ENCODE results near the gene C1QL1.

C1QL1 gene

DNA sequence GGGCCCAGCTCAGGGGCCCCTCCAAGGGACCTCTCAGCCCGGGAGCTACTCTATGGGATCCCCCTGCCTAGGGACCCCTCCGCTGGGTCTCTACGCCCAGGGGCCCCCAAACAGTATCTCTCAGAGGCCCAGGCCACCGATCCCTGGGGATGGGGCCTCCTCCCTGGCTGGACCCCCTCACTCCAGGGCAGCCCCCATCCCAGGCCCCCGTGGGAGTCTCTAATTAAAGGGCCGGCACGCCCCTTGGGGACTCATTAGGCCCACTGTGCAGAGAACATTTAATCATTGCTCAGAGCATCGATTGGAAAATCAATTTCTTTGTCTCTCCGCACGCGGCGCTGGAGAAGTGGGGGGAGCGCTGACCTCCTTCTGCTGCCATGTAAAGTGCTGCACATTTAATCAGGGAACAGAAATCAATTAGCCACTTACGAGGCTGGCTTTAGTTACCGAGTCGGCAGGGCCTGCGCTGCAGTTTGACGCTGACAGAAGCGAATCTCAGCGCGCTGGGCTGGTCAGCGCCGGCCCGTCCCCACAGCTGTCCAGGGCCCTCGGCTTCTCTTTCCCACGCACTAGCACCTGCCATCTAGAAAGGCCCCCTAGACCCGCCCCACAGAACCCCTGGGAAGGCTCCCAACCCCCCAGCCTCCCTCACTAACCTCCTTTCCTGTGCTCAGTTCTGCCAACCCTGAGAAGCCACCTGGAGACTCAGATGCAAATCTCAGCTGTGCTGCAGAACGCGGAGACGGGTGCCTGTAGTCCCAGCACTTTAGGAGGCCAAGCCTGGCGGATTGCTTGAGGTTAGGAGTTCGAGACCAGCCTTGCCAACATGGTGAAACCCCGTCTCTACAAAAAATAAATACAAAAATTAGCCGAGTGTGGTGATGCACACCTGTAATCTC is 20.2 kb upstream of the C1QL1 start:
- DNase-seq (ENCODE audit: low read depth): no peak

DNA sequence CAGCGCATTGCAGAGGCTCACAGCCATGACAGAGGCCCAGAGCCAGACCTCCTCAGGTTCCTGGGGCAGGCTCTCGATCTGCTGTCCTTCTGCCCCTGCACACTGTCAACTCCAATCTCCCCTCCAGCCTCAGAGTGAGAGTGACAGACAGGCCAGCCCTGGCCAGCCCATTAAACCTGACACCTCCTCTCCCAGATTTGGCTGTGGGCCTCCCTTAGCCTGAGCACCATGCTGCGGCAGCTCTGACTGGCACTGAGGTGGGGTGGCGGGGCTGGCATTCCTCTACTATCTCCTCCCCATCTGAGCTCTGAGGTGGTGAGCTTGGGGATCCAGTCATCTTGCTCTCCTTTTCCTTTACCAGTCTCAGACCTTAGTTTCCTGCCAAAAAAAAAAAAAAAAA is 15.5 kb upstream of the C1QL1 start:
- no peak for DNase-seq (ENCODE audit: low read depth)

DNA sequence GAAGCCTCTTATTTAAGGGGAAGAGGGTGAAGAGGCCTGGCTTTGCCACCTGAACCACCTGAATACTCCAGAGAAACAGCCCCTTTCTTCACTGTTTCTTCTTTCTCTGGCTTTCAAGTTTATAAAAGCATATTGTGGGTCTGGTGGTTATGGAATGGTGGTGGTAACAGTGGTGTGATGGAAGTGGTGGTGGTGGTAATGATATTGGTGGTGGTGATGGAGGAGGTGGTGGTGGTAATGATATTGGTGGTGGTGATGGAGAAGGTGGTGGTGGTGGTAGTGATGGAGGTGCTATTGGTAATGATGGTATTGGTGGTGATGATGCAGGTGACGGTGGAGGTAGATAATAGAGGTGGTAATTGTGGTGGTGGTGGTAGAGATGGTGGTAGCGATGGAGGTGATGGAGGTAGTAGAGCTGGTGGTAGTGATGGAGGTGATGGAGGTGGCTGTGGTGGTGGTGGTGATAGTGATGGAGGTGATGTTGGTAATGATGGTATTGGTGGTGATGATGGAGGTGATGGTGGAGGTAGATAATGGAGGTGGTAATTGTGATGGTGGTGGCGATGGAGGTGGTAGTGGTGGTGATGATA is 14.1 kb upstream of the C1QL1 start:
- DNase-seq (ENCODE audit: low read depth): no peak

DNA sequence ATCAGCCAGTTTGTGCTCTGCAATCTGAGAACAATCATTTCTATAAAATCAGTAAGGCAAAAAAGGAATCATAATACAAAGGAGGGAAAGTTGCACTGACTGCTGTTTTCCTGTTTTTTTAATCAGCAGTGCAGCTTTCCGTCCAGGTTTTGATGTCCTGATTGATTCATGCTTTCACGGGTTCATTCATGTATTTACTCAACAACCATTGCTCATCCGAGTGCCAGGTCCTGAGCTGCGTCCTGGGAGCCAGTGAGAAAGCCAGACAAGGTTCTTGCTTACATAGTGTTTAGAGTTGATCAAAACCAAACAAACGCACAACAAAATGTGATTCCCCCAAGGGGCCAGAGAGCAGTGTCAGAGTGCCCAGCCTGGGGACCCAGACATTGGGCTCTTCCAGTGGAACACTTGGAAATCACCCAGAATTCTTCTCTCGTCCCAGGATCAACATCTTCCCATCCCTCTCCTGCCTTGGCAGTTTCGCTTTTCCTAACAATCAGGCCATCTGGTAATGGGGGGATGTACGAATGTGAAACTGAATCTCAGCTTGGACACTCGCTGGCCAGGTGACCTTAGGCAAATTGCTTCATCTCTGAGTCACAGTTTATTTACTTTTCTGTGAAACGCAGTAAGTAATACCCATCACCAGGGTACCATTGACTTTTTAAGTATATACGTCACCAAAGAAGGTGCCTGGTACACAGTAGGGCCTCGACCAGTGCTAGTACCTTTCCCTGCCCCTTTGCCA is 13.3 kb upstream of the C1QL1 start:
- DNase-seq (ENCODE audit: low read depth): peak; percentile 88

DNA sequence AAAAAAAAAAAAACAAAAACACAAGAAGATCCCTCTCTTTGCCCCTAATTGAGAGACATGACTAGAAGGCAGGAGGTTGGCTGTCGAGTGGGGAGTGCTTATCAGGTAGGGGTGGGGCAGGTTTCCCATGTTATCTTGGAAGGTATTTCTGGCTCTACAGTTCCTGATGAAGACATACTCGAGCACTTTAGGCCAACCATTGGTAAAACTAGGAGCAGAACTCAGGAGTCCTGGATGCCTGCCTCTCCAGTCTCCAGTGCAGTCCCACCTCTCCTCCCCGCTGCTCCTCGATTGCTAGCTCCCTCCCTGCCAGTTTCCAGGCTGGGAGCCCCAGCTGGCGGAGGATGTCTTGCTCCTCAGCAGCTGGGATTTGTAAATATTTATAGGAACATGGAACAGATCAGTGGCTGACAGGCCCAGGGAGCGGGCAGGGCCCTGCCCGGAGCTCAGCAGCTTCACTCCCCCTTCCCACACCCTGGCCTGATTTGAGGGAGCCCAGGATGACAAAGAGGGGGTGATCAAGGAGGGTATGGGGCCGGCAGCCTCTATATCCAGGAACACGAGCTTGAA is 11.4 kb upstream of the C1QL1 start:
- DNase-seq (ENCODE audit: low read depth): no peak

DNA sequence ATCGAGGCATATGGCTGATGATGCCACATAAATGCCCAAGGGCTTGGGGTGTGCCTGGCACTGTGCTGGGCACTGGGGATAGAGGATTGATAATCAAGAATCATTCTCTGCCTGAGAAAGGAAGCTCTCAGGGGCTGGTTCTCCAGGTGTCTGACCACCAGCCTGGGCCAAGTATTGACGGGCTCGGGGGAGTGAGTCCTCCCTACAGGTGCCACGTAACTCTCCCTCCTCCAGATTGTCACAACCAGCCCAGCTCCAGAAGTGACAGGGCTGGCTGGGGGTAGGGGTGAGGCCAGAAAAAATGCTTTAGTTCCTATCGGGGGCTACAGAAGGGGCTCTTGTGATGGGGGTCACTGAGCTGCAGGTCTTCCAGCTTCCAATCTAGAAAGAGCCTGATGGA is 10.7 kb upstream of the C1QL1 start:
- no peak for DNase-seq (ENCODE audit: low read depth)

DNA sequence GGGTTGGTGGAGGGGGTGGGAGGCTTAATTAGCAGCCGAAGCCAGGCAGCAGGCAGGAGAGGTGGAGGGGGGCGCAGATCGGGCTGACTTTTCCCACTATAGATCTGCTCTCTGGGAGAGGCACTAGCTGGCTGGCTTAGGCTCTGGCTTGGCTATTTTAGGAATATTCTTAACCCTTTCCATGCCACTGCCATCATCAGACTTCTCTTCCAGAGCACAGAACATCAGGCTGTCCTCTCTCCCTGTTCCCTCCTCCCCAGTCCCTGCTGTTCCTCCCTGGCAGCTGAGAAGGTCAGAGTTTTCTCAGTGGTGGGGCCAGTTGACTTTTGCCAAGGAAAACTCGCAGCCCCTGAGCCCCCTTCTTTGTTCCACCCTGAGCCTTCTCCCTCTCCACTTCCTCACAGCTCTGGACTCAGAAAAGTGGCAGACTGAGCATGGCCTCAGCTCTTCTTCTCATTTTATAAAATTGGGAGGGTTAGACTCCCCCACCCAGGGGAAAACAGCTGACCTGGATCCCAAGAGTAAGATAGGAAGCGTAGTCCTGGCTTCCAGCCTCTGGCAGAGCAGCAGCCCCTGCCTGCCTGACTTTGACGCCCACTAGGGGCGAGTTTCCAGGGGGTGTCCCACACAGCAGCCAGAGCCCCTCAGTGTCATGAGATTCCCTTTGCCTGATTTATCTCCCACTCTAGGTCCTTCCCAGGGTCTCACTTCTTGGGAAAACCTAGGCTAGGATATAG is 9.9 kb upstream of the C1QL1 start:
- no peak for DNase-seq (ENCODE audit: low read depth)

DNA sequence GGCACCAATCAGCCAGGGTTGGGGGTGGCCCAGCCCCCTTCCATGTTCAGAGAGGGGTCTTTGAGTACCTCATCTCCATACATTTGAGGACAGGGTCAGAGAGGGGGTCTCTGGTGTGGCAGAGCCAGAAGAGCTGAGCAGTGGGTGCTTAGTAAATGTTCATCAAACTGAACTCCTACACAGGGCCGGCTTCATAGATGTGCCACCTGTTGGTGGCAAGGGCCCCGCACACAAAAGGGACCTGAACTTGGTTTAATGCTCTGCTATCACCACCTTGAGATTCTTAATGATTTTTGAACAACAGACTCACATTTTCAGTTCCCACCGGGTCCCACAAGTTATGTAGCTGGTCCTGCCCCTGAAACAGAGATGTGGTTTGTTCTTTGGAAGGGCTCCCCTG is 9.0 kb upstream of the C1QL1 start:
- no peak for DNase-seq (ENCODE audit: low read depth)

DNA sequence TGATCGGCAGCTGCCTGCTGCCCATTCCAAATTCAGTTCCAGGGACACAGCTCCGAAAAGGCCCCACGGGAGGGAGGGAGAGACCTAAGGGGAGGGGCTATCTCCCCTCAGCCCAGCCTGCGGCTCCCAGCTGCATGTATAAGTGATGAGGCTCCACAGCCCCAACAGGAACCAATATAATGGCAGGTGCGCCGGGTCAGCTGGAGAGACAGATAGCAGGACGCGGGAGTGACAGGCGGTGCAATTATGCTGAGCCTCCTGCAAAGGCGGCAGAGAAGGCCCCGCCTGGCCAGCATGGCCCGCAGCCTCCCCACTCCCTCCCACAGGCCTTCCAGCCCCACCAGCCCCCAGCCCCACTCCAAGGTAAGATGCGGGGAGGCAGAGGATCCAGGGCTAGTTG is 8.1 kb upstream of the C1QL1 start:
- no peak for DNase-seq (ENCODE audit: low read depth)

DNA sequence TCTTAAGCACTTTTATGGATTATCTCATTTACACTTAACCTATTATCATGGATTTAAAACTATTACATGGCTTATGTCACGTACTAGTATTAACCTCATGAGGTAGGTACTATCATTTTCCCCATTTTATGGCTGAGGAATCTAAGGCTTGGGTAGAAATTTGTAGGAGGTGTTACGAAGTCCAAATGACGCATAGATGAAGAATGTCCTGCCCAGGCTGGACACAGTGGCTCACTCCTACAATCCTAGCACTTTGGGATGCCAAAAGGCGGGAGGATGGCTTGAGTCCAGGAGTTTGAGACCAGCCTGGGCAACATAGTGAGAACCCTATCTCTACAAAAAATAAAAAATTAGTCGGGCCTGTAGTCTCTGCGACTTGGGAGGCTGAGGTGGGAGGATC is 4.8 kb upstream of the C1QL1 start:
- peak; percentile 88 for DNase-seq (ENCODE audit: low read depth)

DNA sequence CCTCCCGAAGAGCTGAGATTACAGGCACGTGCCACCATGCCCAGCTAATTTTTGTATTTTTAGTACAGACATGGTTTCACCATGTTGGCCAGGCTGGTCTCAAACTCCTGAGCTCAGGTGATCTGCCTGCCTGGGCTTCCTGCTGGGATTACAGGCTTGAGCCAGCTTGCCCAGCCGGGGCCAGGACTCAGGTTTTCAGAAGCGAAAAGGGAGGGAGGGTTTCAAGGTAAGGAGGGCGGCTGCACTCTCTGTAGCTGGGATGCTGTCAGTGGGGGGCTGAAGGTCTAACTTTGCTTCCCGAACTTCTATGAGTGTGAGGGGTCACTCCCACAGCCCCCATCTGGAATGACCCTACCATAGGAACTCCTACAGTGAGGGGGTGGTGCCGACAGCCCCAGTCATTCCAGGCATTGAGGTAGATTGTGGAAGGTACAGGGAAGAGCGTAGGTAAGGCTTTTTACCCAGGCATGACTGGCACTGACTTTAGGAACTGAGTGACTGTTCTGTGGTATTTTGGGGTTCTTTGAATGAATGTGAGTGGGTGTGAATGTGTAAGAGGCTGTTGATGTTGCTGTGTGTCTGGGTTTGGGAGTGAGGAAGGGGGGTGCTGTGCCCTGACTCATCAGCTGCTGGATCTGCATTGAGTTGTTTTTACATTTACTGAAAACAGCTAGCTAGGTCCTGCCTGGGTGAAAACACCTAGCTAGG is 3.8 kb upstream of the C1QL1 start:
- peak; percentile 80 for DNase-seq (ENCODE audit: low read depth)

DNA sequence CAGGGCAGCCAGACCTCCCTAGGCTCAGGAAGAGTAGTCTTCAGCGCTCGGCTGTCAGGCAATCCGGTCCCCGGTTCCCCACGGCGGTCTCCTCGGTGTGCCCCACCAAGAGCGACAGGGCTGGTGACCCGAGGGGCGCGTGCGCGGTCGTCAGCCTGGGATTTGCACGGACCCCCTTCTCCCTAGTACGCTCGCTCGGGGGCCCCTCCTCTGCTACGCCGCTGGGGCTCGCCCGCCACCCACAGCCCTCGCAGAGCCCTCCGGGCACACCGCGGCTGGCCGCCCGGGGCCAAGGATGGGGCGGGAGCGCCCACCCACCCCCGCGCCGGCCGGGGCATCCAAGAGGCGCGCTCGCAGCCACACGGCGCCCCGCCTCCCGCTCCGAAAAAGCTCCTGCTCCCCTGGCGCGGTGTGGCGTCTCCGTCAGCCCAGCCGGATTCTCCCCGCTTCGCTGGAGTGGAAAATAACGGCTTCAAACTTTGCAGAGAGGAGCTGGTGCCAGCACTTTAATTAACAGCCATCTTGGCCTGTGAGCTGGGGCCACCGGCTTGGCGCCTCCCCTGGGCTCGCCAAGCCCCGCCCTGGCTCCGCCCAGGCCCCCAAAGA is 2.1 kb upstream of the C1QL1 start:
- peak; percentile 43 for DNase-seq (ENCODE audit: low read depth)

DNA sequence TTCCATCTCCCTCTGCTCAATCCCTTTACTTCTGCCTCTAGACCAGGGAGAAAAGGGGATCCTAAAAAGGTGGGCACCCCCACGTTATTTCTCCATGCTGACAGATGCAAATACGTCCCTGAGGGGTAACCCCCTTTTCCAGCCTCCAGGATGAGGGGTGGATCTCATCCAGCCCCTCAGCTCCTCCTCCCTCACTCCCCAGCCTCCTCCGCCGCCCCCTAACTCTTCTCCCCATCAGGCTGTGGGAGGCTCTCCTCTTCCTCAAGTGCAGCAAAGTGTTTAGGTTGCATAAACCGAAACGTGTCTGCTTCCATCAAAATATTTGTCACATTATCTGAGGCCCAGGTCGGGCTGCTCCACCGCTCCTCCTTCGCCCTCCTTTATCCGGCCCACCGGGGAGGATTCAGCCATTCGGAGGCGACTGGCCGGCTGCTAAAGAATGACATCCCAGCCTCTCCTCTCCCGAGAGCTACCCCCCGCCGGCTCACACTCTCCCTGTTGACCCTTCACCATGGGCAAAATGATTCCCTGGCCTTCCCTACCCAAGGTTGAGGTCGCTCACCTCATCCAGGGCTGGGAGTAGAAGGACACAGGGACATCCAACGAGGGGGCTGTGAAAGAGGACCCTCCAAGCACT is 1.2 kb upstream of the C1QL1 start:
- no peak for DNase-seq (ENCODE audit: low read depth)

DNA sequence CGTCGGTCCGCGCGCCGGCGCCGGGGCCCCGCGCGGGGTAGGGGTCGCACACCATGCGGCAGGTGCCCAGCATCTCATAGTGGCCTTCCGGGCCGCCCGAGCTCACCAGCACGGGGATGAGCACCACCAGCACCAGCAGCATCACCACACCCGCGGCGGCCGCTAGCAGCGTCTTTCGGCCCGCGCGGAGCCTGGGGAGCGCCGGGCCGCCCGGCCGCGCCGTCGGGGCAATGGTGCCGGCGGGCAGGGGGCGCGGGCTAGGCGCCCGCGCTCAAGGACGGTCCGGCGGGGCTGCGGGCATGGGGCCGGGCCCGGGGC is 237 bp downstream of the C1QL1 start:
- DNase-seq (ENCODE audit: low read depth): no peak

DNA sequence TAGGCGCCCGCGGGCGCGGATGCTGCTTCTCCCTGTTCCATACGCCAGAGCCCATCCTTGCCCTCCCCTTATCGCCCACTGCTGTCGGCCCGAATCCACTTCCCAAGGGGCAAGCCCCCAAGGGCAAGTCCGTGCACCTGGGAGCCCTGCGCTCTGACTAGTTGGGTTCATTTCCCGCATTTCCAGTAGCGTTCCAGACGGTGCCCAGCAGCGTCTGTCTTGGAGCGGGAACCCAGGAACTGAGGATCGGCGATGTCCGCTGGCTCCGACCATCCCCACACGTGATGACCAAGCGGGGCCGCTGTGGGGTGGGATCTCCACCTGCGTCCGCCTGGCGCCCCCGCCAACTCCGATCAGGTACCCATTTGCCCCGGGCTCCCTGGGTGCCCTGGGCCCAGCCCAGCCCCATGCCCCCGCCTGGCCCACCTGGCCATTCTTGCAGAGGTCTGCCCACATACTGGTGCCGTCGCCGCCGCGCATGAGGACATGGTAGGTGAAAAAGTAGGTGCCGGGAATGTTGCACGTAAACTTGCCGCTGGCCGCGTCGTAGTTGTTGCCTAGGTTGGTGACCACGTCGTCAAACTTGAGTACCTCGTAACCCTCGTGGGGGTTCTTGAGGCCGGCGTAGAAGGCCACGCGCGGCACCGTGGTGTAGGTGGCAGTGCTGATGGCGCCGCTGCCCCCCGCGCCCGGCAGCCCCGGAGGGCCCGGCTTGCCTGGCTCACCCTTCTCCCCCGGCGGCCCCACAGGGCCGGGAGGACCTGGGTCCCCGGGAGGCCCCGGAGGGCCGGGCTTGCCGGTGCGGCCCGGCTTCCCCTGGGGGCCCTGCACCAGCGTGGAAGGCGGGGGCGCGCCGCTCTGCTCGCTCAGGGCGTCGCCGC is 837 bp downstream of the C1QL1 start:
- DNase-seq (ENCODE audit: low read depth): no peak

DNA sequence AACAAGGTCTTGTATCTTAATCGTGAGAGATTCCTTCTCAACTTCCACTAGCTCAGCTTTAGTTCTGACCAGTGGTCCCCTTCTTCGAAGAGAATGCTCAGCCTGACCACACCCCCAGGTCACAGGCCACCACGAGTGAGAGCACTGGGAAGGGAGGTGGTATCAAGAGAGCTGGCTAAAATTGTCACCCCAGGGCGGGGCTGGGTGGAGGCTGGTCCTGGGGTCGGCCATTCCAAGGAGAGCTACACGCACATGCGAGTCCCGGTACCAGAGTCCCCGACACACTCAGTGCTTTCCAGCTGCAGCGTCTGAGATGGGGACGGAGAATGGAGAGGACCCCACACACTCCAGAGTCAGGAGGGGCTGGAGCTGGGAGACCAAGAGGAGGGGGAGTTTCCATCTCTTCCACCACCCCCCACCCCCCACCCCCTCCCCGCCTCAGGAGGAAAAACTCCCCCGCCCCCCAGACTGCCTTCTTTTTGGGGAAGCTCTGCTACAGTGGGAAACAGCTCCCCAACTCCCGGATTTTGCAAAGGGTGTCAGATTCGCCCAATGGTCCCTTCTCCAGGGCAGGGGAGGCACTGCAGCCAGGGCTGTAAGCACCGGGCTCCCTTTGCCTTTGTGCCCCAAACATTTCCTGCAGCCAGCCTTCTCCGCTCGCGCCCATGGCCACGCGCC is 1.6 kb downstream of the C1QL1 start:
- DNase-seq (ENCODE audit: low read depth): no peak

DNA sequence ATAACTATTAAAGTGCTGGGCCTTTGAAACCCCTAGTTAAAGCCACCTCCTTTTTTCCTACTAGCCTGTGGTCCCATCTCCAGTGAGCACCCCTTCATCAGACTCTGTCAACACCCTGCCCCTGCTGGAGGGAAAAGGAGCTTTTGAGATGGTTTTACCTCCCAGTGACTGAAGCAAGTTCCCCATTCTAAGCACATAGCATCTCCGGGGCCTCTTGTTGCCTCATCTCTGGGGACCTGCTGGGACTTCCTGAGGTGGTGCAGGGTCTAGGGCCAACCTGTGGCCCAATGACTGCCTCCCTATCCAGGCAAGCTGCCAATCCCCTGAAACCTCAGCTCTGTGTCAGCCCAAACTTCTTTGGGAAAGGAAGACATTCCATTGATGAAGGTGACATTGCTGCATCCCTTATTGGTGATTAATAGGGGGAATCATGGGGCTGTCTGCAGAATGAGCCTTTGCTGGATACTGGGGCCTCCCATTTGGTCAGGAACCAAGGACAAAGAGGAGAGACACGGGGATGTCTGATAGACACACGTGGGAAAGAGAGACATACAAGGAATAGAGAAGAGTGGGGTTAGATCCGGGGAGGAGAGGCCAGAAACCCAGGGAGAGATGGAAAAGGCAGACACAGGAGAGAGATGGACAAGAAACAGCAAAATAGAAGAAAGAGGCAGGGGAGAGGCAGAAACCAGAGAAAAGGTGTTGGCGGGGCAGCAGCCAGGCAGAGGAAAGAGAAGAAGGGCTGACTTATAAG is 2.4 kb downstream of the C1QL1 start:
- DNase-seq (ENCODE audit: low read depth): no peak

DNA sequence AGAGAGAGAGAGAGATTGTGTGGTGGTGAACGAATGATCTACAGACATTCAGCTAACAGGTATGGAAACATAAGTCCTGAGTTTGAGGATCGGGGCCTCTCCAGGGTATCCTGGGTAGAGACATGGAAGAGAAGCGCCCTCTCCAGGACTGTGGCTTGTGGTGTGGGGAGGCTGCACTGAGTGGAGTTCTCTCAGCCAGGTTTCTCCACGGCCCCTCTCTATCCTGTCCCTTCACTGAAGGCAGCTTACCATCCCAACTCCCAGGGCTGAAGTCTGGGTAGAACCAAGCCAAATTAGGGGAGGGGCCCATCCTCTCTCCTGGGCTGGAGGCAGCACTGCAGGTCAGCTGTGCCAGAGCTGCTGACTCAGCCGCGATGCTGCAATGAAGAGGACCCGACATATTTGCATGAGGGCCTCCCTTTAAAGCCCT is 6.2 kb downstream of the C1QL1 start:
- DNase-seq (ENCODE audit: low read depth): no peak
